Liver (tissue), 3 donors: ENCODE data around the gene CDKN3.

Experiments used
- CTCF ChIP-seq: fragments of 150-350 bp; IDR thresholded peaks from 2 replicates; pipeline ENCODE4 v1.5.1; 2017; ENCODE audit warnings: improper control_type of control experiment, low read depth, low read length; ENCODE audit not compliant: missing input control
- HNF4G ChIP-seq: IDR thresholded peaks from 2 replicates; pipeline ENCODE4 v1.6.1; 2016; ENCODE audit warnings: antibody characterized with exemption
- TAF1 ChIP-seq: conservative IDR thresholded peaks from 2 replicates; pipeline ENCODE4 v1.6.1; 2016; ENCODE audit warnings: antibody characterized with exemption, mild to moderate bottlenecking
- donor health status: healthy.
- donor health status: healthy.

GRCh38 chr14:54383835-54384234 is 13.0 kb upstream of the CDKN3 start:
- TF ChIP-seq TAF1 (no peak), CTCF (no peak), HNF4G (no peak)
